22Rv1 (cell line): ENCODE results near the gene CXCR2.
A peak's percentile ranks its signal among the peaks of the same experiment; 100 is the strongest.
"Not testable (repeated sequence)": the region's sequence is repeated elsewhere in the genome, so short reads cannot be mapped to it uniquely, and the experiment has no call there.

Experiments
- H3K27ac ChIP-seq: fragments of 450-650 bp; 2 replicates; pipeline ENCODE4 v1.5.1; 2017
- ZFX ChIP-seq: fragments of 450-650 bp; IDR thresholded peaks from 2 replicates; pipeline ENCODE4 v1.6.1; 2017; ENCODE audit warnings: antibody characterized with exemption, borderline replicate concordance
- TF ChIP-seq, protein P1 (sequence below): fragments of 450-650 bp; IDR thresholded peaks from 2 replicates; pipeline ENCODE4 v1.5.1; 2017; ENCODE audit warnings: mild to moderate bottlenecking

CXCR2 gene

GRCh38 chr2:218169757-218170546, 44.1 kb downstream of the CXCR2 start:
- no peak overlapping the region for H3K27ac ChIP-seq
- TF ChIP-seq, protein P1, sequence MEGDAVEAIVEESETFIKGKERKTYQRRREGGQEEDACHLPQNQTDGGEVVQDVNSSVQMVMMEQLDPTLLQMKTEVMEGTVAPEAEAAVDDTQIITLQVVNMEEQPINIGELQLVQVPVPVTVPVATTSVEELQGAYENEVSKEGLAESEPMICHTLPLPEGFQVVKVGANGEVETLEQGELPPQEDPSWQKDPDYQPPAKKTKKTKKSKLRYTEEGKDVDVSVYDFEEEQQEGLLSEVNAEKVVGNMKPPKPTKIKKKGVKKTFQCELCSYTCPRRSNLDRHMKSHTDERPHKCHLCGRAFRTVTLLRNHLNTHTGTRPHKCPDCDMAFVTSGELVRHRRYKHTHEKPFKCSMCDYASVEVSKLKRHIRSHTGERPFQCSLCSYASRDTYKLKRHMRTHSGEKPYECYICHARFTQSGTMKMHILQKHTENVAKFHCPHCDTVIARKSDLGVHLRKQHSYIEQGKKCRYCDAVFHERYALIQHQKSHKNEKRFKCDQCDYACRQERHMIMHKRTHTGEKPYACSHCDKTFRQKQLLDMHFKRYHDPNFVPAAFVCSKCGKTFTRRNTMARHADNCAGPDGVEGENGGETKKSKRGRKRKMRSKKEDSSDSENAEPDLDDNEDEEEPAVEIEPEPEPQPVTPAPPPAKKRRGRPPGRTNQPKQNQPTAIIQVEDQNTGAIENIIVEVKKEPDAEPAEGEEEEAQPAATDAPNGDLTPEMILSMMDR, result no peak
- TF ChIP-seq ZFX, result no peak

GRCh38 chr2:218171744-218172143, 45.9 kb downstream of the CXCR2 start:
- H3K27ac ChIP-seq, result not testable (repeated sequence)

DNA sequence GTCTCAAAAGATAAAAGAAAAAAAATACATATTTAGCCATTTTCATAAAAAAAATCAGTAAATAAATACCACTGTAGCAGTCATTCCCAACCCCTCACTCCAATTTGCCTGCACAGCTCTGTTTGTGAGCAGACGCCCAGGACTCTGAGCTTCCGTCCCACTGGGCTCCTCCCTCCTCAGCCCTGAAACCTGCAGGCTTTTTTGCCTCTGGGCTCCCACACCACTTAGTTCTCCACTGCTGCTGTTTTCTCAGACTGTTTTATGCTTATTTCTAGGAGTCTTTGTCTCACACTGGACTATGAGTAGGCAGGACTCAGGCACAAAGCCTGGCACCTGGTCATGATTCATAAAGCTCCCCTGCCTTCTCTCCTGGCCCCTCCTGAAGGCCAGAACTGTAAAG, 47.0 kb downstream of the CXCR2 start:
- TF ChIP-seq, protein P1, result no peak
- no peak for TF ChIP-seq ZFX
- H3K27ac ChIP-seq, result no peak overlapping the region

GRCh38 chr2:218179782-218180181, 54.0 kb downstream of the CXCR2 start:
- TF ChIP-seq ZFX, result no peak
- TF ChIP-seq, protein P1, result no peak
- no peak overlapping the region for H3K27ac ChIP-seq

DNA sequence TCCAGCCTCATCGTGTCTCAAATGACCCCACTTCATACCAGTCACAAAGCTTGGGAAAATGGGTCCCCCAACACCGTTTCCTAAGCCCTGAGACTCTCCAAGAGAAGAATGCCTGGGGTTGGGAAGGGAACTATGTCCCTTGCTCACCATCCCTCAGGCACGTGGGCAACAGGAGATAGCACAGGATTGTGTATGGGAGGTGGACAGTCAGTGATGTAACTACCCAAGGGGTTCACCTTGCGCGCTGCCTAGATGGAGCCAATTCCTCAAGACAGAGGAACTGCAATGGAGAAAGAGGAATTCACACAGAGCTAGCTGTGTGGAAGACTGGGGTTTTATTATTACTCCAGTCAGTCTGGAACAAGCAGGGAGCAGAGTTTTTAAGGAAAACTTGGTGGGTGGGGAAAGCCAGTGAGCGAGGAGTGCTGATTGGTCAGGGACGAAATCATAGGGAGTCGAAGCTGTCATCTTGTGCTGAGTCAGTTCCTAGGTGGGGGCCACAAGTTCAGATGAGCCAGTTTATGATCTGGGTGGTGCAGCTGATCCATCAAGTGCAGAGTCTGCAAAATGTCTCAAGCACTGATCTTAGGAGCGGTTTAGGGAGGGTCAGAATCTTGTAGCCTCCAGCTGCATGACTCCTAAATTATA, 54.8 kb downstream of the CXCR2 start:
- TF ChIP-seq, protein P1, result no peak
- TF ChIP-seq ZFX, result no peak
- H3K27ac ChIP-seq, result no peak overlapping the region

GRCh38 chr2:218184331-218184730, 58.5 kb downstream of the CXCR2 start:
- TF ChIP-seq ZFX, result no peak
- TF ChIP-seq, protein P1, result no peak
- no peak overlapping the region for H3K27ac ChIP-seq

- TF ChIP-seq ZFX, result no peak
- TF ChIP-seq, protein P1, result peak; percentile 86
- H3K27ac ChIP-seq, result no peak overlapping the region
Measured at GRCh38 chr2:218186355-218186766, 60.5 kb downstream of the CXCR2 start.
